ENCODE data around the gene PTPRM.

The PTPRM gene

GRCh38 chr18:7789856-7790552, 222.9 kb downstream of the PTPRM start:
- H3K4me1 Mint-ChIP-seq: no peaks in the 10 kb centered on the region
- DNase-seq (no peak), ATAC-seq (no peak)
- no peak overlapping the region for H3K4me3 Mint-ChIP-seq
- no peak overlapping the region for H3K27ac Mint-ChIP-seq
- peaks cover 4% of the 10 kb centered on the region for H3K9me3 Mint-ChIP-seq
- no peaks in the 10 kb centered on the region for H3K27me3 Mint-ChIP-seq
- no peaks in the 10 kb centered on the region for H3K36me3 Mint-ChIP-seq (ENCODE audit: low read depth)

GRCh38 chr18:7793100-7793499, 226.0 kb downstream of the PTPRM start:
- H3K27ac Mint-ChIP-seq: no peak overlapping the region
- H3K4me3 Mint-ChIP-seq: no peak overlapping the region
- H3K36me3 Mint-ChIP-seq (ENCODE audit: low read depth): no peaks in the 10 kb centered on the region
- H3K9me3 Mint-ChIP-seq: no peaks in the 10 kb centered on the region
- DNase-seq (no peak), ATAC-seq (no peak)
- H3K4me1 Mint-ChIP-seq: no peaks in the 10 kb centered on the region
- H3K27me3 Mint-ChIP-seq: no peaks in the 10 kb centered on the region

GRCh38 chr18:7803956-7804469, 236.9 kb downstream of the PTPRM start:
- ATAC-seq (no peak), DNase-seq (no peak)
- Mint-ChIP-seq H3K36me3 (ENCODE audit: low read depth) (no peaks in the 10 kb centered on the region), H3K4me3 (no peak overlapping the region), H3K27ac (no peak overlapping the region), H3K9me3 (no peaks in the 10 kb centered on the region), H3K27me3 (no peaks in the 10 kb centered on the region), H3K4me1 (no peaks in the 10 kb centered on the region)

- H3K9me3 Mint-ChIP-seq: peaks cover 3% of the 10 kb centered on the region
- H3K27me3 Mint-ChIP-seq: no peaks in the 10 kb centered on the region
- ATAC-seq (no peak), DNase-seq (no peak)
- H3K27ac Mint-ChIP-seq: no peak overlapping the region
- no peaks in the 10 kb centered on the region for H3K36me3 Mint-ChIP-seq (ENCODE audit: low read depth)
- no peak overlapping the region for H3K4me3 Mint-ChIP-seq
- H3K4me1 Mint-ChIP-seq: no peaks in the 10 kb centered on the region
These were observed 238.0 kb downstream of the PTPRM start for GRCh38 chr18:7805096-7805495.

GRCh38 chr18:7805880-7806279, 238.8 kb downstream of the PTPRM start:
- ATAC-seq: no peak
- Mint-ChIP-seq H3K36me3 (ENCODE audit: low read depth) (no peaks in the 10 kb centered on the region), H3K4me1 (no peaks in the 10 kb centered on the region), H3K9me3 (peaks cover 3% of the 10 kb centered on the region), H3K4me3 (no peak overlapping the region), H3K27me3 (no peaks in the 10 kb centered on the region), H3K27ac (no peak overlapping the region)
- DNase-seq: no peak

GRCh38 chr18:7807936-7808453, 240.9 kb downstream of the PTPRM start:
- DNase-seq (no peak), ATAC-seq (no peak)
- no peaks in the 10 kb centered on the region for H3K27me3 Mint-ChIP-seq
- no peak overlapping the region for H3K27ac Mint-ChIP-seq
- H3K36me3 Mint-ChIP-seq (ENCODE audit: low read depth): no peaks in the 10 kb centered on the region
- H3K4me1 Mint-ChIP-seq: no peaks in the 10 kb centered on the region
- peaks cover 3% of the 10 kb centered on the region for H3K9me3 Mint-ChIP-seq
- no peak overlapping the region for H3K4me3 Mint-ChIP-seq

- no peak overlapping the region for H3K4me3 Mint-ChIP-seq
- no peak overlapping the region for H3K27ac Mint-ChIP-seq
- H3K4me1 Mint-ChIP-seq: no peaks in the 10 kb centered on the region
- H3K9me3 Mint-ChIP-seq: peaks cover 6% of the 10 kb centered on the region
- ATAC-seq: no peak
- DNase-seq: no peak
- no peaks in the 10 kb centered on the region for H3K36me3 Mint-ChIP-seq (ENCODE audit: low read depth)
- H3K27me3 Mint-ChIP-seq: no peaks in the 10 kb centered on the region
These were observed 241.9 kb downstream of the PTPRM start for GRCh38 chr18:7808992-7809391.

GRCh38 chr18:7809455-7809854, 242.3 kb downstream of the PTPRM start:
- ATAC-seq (no peak), DNase-seq (no peak)
- no peaks in the 10 kb centered on the region for H3K27me3 Mint-ChIP-seq
- no peaks in the 10 kb centered on the region for H3K36me3 Mint-ChIP-seq (ENCODE audit: low read depth)
- no peak overlapping the region for H3K27ac Mint-ChIP-seq
- no peaks in the 10 kb centered on the region for H3K4me1 Mint-ChIP-seq
- H3K9me3 Mint-ChIP-seq: peaks cover 10% of the 10 kb centered on the region
- no peak overlapping the region for H3K4me3 Mint-ChIP-seq

- ATAC-seq: no peak
- H3K4me1 Mint-ChIP-seq: no peaks in the 10 kb centered on the region
- H3K27me3 Mint-ChIP-seq: no peaks in the 10 kb centered on the region
- H3K27ac Mint-ChIP-seq: no peak overlapping the region
- H3K4me3 Mint-ChIP-seq: no peak overlapping the region
- no peaks in the 10 kb centered on the region for H3K36me3 Mint-ChIP-seq (ENCODE audit: low read depth)
- DNase-seq: no peak
- H3K9me3 Mint-ChIP-seq: peaks cover 15% of the 10 kb centered on the region
These were observed 242.9 kb downstream of the PTPRM start for GRCh38 chr18:7809978-7810377.

- DNase-seq (no peak), ATAC-seq (no peak)
- Mint-ChIP-seq H3K27me3 (no peaks in the 10 kb centered on the region), H3K9me3 (peaks cover 25% of the 10 kb centered on the region), H3K36me3 (ENCODE audit: low read depth) (no peaks in the 10 kb centered on the region), H3K4me1 (no peaks in the 10 kb centered on the region), H3K4me3 (no peak overlapping the region), H3K27ac (no peak overlapping the region)
These were observed 245.4 kb downstream of the PTPRM start for GRCh38 chr18:7812431-7813063.

GRCh38 chr18:7813131-7813530, 246.0 kb downstream of the PTPRM start:
- Mint-ChIP-seq H3K4me1 (no peaks in the 10 kb centered on the region), H3K27me3 (no peaks in the 10 kb centered on the region)

GRCh38 chr18:7814754-7815315, 247.7 kb downstream of the PTPRM start:
- DNase-seq: no peak
- peaks cover 21% of the 10 kb centered on the region for H3K9me3 Mint-ChIP-seq
- no peaks in the 10 kb centered on the region for H3K27me3 Mint-ChIP-seq
- H3K4me1 Mint-ChIP-seq: no peaks in the 10 kb centered on the region
- H3K4me3 Mint-ChIP-seq: no peak overlapping the region
- no peak overlapping the region for H3K27ac Mint-ChIP-seq
- no peak for ATAC-seq
- H3K36me3 Mint-ChIP-seq (ENCODE audit: low read depth): no peaks in the 10 kb centered on the region

More at GRCh38 chr18:7813131-7813530, 246.0 kb downstream of the PTPRM start:
- Mint-ChIP-seq H3K9me3 (peaks cover 25% of the 10 kb centered on the region), H3K27ac (no peak overlapping the region), H3K36me3 (ENCODE audit: low read depth) (no peaks in the 10 kb centered on the region), H3K4me3 (no peak overlapping the region)
- DNase-seq: no peak
- ATAC-seq: no peak

GRCh38 chr18:7815787-7816186, 248.7 kb downstream of the PTPRM start:
- DNase-seq (no peak), ATAC-seq (no peak)
- Mint-ChIP-seq H3K27me3 (no peaks in the 10 kb centered on the region), H3K27ac (no peak overlapping the region), H3K36me3 (ENCODE audit: low read depth) (no peaks in the 10 kb centered on the region), H3K9me3 (peaks cover 21% of the 10 kb centered on the region), H3K4me3 (no peak overlapping the region), H3K4me1 (no peaks in the 10 kb centered on the region)

GRCh38 chr18:7817575-7818230, 250.6 kb downstream of the PTPRM start:
- no peaks in the 10 kb centered on the region for H3K4me1 Mint-ChIP-seq
- H3K27me3 Mint-ChIP-seq: no peaks in the 10 kb centered on the region
- DNase-seq (no peak), ATAC-seq (no peak)
- peaks cover 21% of the 10 kb centered on the region for H3K9me3 Mint-ChIP-seq
- H3K4me3 Mint-ChIP-seq: no peak overlapping the region
- H3K36me3 Mint-ChIP-seq (ENCODE audit: low read depth): no peaks in the 10 kb centered on the region
- no peak overlapping the region for H3K27ac Mint-ChIP-seq

Data from activated naive CD8-positive, alpha-beta T cell treated with anti-CD3 and anti-CD28 coated beads, Interleukin-2, amount 50 U/mL, for 24 hours (primary cell).